SW 1271 (cell line): ENCODE results near the gene SCN3B.

ENCODE experiments used
- DNase-seq, 2 experiments: peaks; one replicate each; lab custom pipeline; 2025; lab: John Stamatoyannopoulos, UW

The SCN3B gene

GRCh38 chr11:123653827-123654565, 428 bp downstream of the SCN3B start:
- DNase-seq = peak; percentile 4 to 24

- DNase-seq = no peak
Measured at GRCh38 chr11:123653483-123653826, 969 bp downstream of the SCN3B start.

GRCh38 chr11:123652599-123652998, 1.8 kb downstream of the SCN3B start:
- no peak for DNase-seq

GRCh38 chr11:123650901-123651300, 3.5 kb downstream of the SCN3B start:
- DNase-seq = no peak

- DNase-seq = no peak
Measured at GRCh38 chr11:123645286-123645975, 9.0 kb downstream of the SCN3B start.

- DNase-seq = no peak
Measured at GRCh38 chr11:123642435-123642834, 12.0 kb downstream of the SCN3B start.

GRCh38 chr11:123641495-123641840, 13.0 kb downstream of the SCN3B start:
- DNase-seq = no peak

- DNase-seq = peak in 1 of 2 experiments; percentile 23
Measured at GRCh38 chr11:123640677-123641494, 13.5 kb downstream of the SCN3B start.

GRCh38 chr11:123640029-123640428, 14.4 kb downstream of the SCN3B start:
- DNase-seq = no peak

GRCh38 chr11:123630126-123630608, 24.3 kb downstream of the SCN3B start:
- no peak for DNase-seq

- DNase-seq = no peak
Measured at GRCh38 chr11:123628936-123629683, 25.3 kb downstream of the SCN3B start.

GRCh38 chr11:123624974-123625373, 29.4 kb downstream of the SCN3B start:
- DNase-seq = no peak

- no peak for DNase-seq
Measured at GRCh38 chr11:123622576-123622975, 31.8 kb downstream of the SCN3B start.

- DNase-seq = no peak
Measured at GRCh38 chr11:123616505-123617198, 37.8 kb downstream of the SCN3B start.

GRCh38 chr11:123611698-123612097, 42.7 kb downstream of the SCN3B start:
- DNase-seq = no peak

- no peak for DNase-seq
Measured at GRCh38 chr11:123608945-123609344, 45.5 kb downstream of the SCN3B start.

GRCh38 chr11:123608371-123608770, 46.1 kb downstream of the SCN3B start:
- no peak for DNase-seq

GRCh38 chr11:123607781-123608180, 46.6 kb downstream of the SCN3B start:
- no peak for DNase-seq

GRCh38 chr11:123603666-123604065, 50.8 kb downstream of the SCN3B start:
- no peak for DNase-seq

GRCh38 chr11:123601743-123602142, 52.7 kb downstream of the SCN3B start:
- no peak for DNase-seq

GRCh38 chr11:123601136-123601535, 53.3 kb downstream of the SCN3B start:
- no peak for DNase-seq
